Activated CD4-positive, alpha-beta T cell treated with anti-CD3 and anti-CD28 coated beads, Interleukin-2, amount 10 ng/mL, durations not matched to agents 7 days and 5 days (primary cell): ENCODE data around the gene CTU2. TPM values are rescaled to one million over a fixed set of nuclear protein-coding genes. Genes with fewer than 3 reads are reported as not detected.
A peak's percentile ranks its signal among the peaks of the same experiment; 100 is the strongest.

ENCODE experiments used
- CTCF ChIA-PET: fragments of 350-600 bp; sonication (Branson Sonifier 250); formaldehyde crosslinking; loops from one replicate; lab custom pipeline; 2021; ENCODE audit warnings: antibody characterized with exemption; lab: Charles Lee
- POLR2A ChIA-PET: fragments of 350-600 bp; sonication (Branson Sonifier 250); formaldehyde crosslinking; loops from one replicate; lab custom pipeline; 2021; ENCODE audit warnings: antibody characterized with exemption; lab: Charles Lee
- DNase-seq: peaks from one replicate; pipeline ENCODE4 v3.0.0-alpha.2; 2020
- H3K27ac Mint-ChIP-seq: one replicate; pipeline ENCODE4 v1.8.0; 2021; ENCODE audit warnings: mild to moderate bottlenecking, moderate library complexity, mixed read lengths
- H3K27me3 Mint-ChIP-seq: one replicate; pipeline ENCODE4 v1.8.0; 2021; ENCODE audit warnings: mixed read lengths
- H3K36me3 Mint-ChIP-seq: one replicate; pipeline ENCODE4 v1.8.0; 2021; ENCODE audit warnings: low read depth, mixed read lengths
- H3K4me1 Mint-ChIP-seq: one replicate; pipeline ENCODE4 v1.8.0; 2021; ENCODE audit warnings: mixed read lengths
- H3K4me3 Mint-ChIP-seq: one replicate; pipeline ENCODE4 v1.8.0; 2021; ENCODE audit warnings: mild to moderate bottlenecking, moderate library complexity, mixed read lengths
- H3K9me3 Mint-ChIP-seq: one replicate; pipeline ENCODE4 v1.8.0; 2021; ENCODE audit warnings: mixed read lengths
- total RNA-seq, 2 experiments: library from RNA; stranded (reverse); gene quantifications; one replicate each; pipeline ENCODE4 v1.2.3, GENCODE V29; 2021

CTU2 gene
- total RNA-seq, 2 experiments from 2014 or later, result 20.5 to 27.2 TPM

GRCh38 chr16:88685156-88686061 lies 20.9 kb upstream of the CTU2 start:
- Mint-ChIP-seq H3K4me1 (peaks cover 71% of the 10 kb centered on the region), H3K27me3 (no peaks in the 10 kb centered on the region), H3K4me3 (peak overlapping the region; percentile 79), H3K36me3 (peaks cover 24% of the 10 kb centered on the region), H3K9me3 (no peaks in the 10 kb centered on the region), H3K27ac (peak overlapping the region; percentile 71)
- DNase-seq, result peak; percentile 66
- ChIA-PET POLR2A (no interaction called here), CTCF (interaction anchor here (0.6 to 1.6 kb wide), 8 partner anchors 9 to 52 kb away, joined by 3 to 4 read pairs (median 3); partner anchors contain the start of gene MVD)

- Mint-ChIP-seq H3K27ac (peak overlapping the region; percentile 71), H3K36me3 (peaks cover 22% of the 10 kb centered on the region), H3K27me3 (no peaks in the 10 kb centered on the region), H3K4me3 (peak overlapping the region; percentile 79), H3K4me1 (peaks cover 73% of the 10 kb centered on the region), H3K9me3 (no peaks in the 10 kb centered on the region)
- POLR2A ChIA-PET, result no interaction called here
- peak; percentile 44 for DNase-seq
- CTCF ChIA-PET, result interaction anchor here (0.9 to 1.3 kb wide), 2 partner anchors 10 to 19 kb away, joined by 3 read pairs; no protein-coding TSS in a partner anchor
Measured at GRCh38 chr16:88686062-88686438, 20.3 kb upstream of the CTU2 start.

- H3K9me3 Mint-ChIP-seq, result no peaks in the 10 kb centered on the region
- peak within 1 kb of the TSS; percentile 79 for H3K4me3 Mint-ChIP-seq
- ChIA-PET CTCF (interaction anchor here (0.6 to 1.3 kb wide), 4 partner anchors 14 to 58 kb away, joined by 3 to 4 read pairs (median 3); no protein-coding TSS in a partner anchor), POLR2A (interaction anchor here (1.5 kb wide), 1 partner anchor 14 kb away, joined by 5 read pairs; no protein-coding TSS in a partner anchor)
- H3K27me3 Mint-ChIP-seq, result no peaks in the 10 kb centered on the region
- peaks cover 73% of the 10 kb centered on the region for H3K4me1 Mint-ChIP-seq
- H3K27ac Mint-ChIP-seq, result peak within 1 kb of the TSS; percentile 71
- peak; percentile 89 for DNase-seq
- H3K36me3 Mint-ChIP-seq, result peaks cover 16% of the 10 kb centered on the region
Measured at GRCh38 chr16:88686439-88687253, 19.7 kb upstream of the CTU2 start, which contains the start of gene SNAI3. TSS of gene SNAI3 (minus strand) at chr16:88686507. CDS start at chr16:88686406, 101 bp downstream.

- no peak for DNase-seq
- no peaks in the 10 kb centered on the region for H3K9me3 Mint-ChIP-seq
- CTCF ChIA-PET, result interaction anchor here (0.6 to 1.6 kb wide), 6 partner anchors 13 to 58 kb away, joined by 3 to 11 read pairs (median 3); no protein-coding TSS in a partner anchor
- H3K4me1 Mint-ChIP-seq, result peaks cover 73% of the 10 kb centered on the region
- H3K27ac Mint-ChIP-seq, result no peak overlapping the region
- peak overlapping the region; percentile 79 for H3K4me3 Mint-ChIP-seq
- H3K36me3 Mint-ChIP-seq, result peaks cover 15% of the 10 kb centered on the region
- POLR2A ChIA-PET, result interaction anchor here (1.5 kb wide), 1 partner anchor 13 kb away, joined by 5 read pairs; no protein-coding TSS in a partner anchor
- H3K27me3 Mint-ChIP-seq, result no peaks in the 10 kb centered on the region
Measured at GRCh38 chr16:88687254-88687576, 19.1 kb upstream of the CTU2 start.

GRCh38 chr16:88687676-88688012 lies 18.7 kb upstream of the CTU2 start:
- Mint-ChIP-seq H3K9me3 (no peaks in the 10 kb centered on the region), H3K27ac (peak overlapping the region; percentile 31), H3K4me3 (no peak overlapping the region), H3K4me1 (peaks cover 74% of the 10 kb centered on the region), H3K36me3 (peaks cover 13% of the 10 kb centered on the region), H3K27me3 (no peaks in the 10 kb centered on the region)
- ChIA-PET CTCF (interaction anchor here (0.6 to 1.6 kb wide), 6 partner anchors 14 to 553 kb away, joined by 3 to 11 read pairs (median 3); no protein-coding TSS in a partner anchor), POLR2A (interaction anchor here (1.5 kb wide), 1 partner anchor 13 kb away, joined by 5 read pairs; no protein-coding TSS in a partner anchor)
- DNase-seq, result no peak

GRCh38 chr16:88688013-88688778 lies 18.1 kb upstream of the CTU2 start:
- Mint-ChIP-seq H3K27me3 (no peaks in the 10 kb centered on the region), H3K9me3 (no peaks in the 10 kb centered on the region), H3K36me3 (peaks cover 13% of the 10 kb centered on the region), H3K27ac (peak overlapping the region; percentile 31), H3K4me1 (peaks cover 77% of the 10 kb centered on the region), H3K4me3 (no peak overlapping the region)
- CTCF ChIA-PET, result interaction anchor here (0.6 to 1.6 kb wide), 4 partner anchors 13 to 553 kb away, joined by 3 to 11 read pairs (median 3); no protein-coding TSS in a partner anchor
- DNase-seq, result no peak
- POLR2A ChIA-PET, result interaction anchor here (1.5 kb wide), 1 partner anchor 12 kb away, joined by 5 read pairs; no protein-coding TSS in a partner anchor

- DNase-seq, result no peak
- Mint-ChIP-seq H3K4me3 (peak overlapping the region; percentile 10), H3K9me3 (no peaks in the 10 kb centered on the region), H3K27me3 (no peaks in the 10 kb centered on the region), H3K27ac (peak overlapping the region; percentile 91), H3K36me3 (peaks cover 5% of the 10 kb centered on the region), H3K4me1 (peaks cover 73% of the 10 kb centered on the region)
- CTCF ChIA-PET, result interaction anchor here (1.1 to 1.5 kb wide), 2 partner anchors 10 to 20 kb away, joined by 3 to 4 read pairs; no protein-coding TSS in a partner anchor
- POLR2A ChIA-PET, result no interaction called here
Measured at GRCh38 chr16:88690341-88691128, 15.8 kb upstream of the CTU2 start.

GRCh38 chr16:88691129-88691813 lies 15.0 kb upstream of the CTU2 start:
- no peak for DNase-seq
- H3K9me3 Mint-ChIP-seq, result no peaks in the 10 kb centered on the region
- H3K27ac Mint-ChIP-seq, result peak overlapping the region; percentile 91
- H3K36me3 Mint-ChIP-seq, result peaks cover 9% of the 10 kb centered on the region
- CTCF ChIA-PET, result interaction anchor here (1.1 kb wide), 1 partner anchor 21 kb away, joined by 4 read pairs; no protein-coding TSS in a partner anchor
- H3K27me3 Mint-ChIP-seq, result no peaks in the 10 kb centered on the region
- H3K4me1 Mint-ChIP-seq, result peaks cover 75% of the 10 kb centered on the region
- no peak overlapping the region for H3K4me3 Mint-ChIP-seq
- POLR2A ChIA-PET, result no interaction called here

- peaks cover 77% of the 10 kb centered on the region for H3K4me1 Mint-ChIP-seq
- no peaks in the 10 kb centered on the region for H3K27me3 Mint-ChIP-seq
- peak overlapping the region; percentile 91 for H3K27ac Mint-ChIP-seq
- H3K36me3 Mint-ChIP-seq, result peaks cover 13% of the 10 kb centered on the region
- DNase-seq, result peak; percentile 62
- H3K9me3 Mint-ChIP-seq, result no peaks in the 10 kb centered on the region
- ChIA-PET POLR2A (interaction anchor here (0.6 kb wide), 1 partner anchor 225 kb away, joined by 3 read pairs; no protein-coding TSS in a partner anchor), CTCF (interaction anchor here (0.9 to 1.1 kb wide), 2 partner anchors 12 to 22 kb away, joined by 3 to 4 read pairs; no protein-coding TSS in a partner anchor)
- H3K4me3 Mint-ChIP-seq, result peak overlapping the region; percentile 52
Measured at GRCh38 chr16:88691924-88692560, 14.3 kb upstream of the CTU2 start.

GRCh38 chr16:88692861-88693260 lies 13.4 kb upstream of the CTU2 start:
- Mint-ChIP-seq H3K27ac (peak overlapping the region; percentile 91), H3K36me3 (peaks cover 19% of the 10 kb centered on the region), H3K27me3 (no peaks in the 10 kb centered on the region), H3K4me3 (peak overlapping the region; percentile 52), H3K4me1 (peaks cover 77% of the 10 kb centered on the region), H3K9me3 (no peaks in the 10 kb centered on the region)
- ChIA-PET CTCF (no interaction called here), POLR2A (interaction anchor here (0.6 kb wide), 1 partner anchor 225 kb away, joined by 3 read pairs; no protein-coding TSS in a partner anchor)
- peak; percentile 47 for DNase-seq
